Measurements from ENCODE around the gene ABCE1. TPM values are rescaled to one million over a fixed set of nuclear protein-coding genes. Genes with fewer than 3 reads are reported as not detected.

The ABCE1 gene
- total RNA-seq (ENCODE audit: low replicate concordance), result 62.1 and 77.9 TPM in 2 replicates
- long read RNA-seq, transcript ABCE1-201 (18 exons, 3,921 nt), result major isoform, 74 of 119 reads
- long read RNA-seq, partial matches to known transcripts, result 27 of 119 reads
- long read RNA-seq, other reads (novel, unspliced or antisense), result 17 of 119 reads

DNA sequence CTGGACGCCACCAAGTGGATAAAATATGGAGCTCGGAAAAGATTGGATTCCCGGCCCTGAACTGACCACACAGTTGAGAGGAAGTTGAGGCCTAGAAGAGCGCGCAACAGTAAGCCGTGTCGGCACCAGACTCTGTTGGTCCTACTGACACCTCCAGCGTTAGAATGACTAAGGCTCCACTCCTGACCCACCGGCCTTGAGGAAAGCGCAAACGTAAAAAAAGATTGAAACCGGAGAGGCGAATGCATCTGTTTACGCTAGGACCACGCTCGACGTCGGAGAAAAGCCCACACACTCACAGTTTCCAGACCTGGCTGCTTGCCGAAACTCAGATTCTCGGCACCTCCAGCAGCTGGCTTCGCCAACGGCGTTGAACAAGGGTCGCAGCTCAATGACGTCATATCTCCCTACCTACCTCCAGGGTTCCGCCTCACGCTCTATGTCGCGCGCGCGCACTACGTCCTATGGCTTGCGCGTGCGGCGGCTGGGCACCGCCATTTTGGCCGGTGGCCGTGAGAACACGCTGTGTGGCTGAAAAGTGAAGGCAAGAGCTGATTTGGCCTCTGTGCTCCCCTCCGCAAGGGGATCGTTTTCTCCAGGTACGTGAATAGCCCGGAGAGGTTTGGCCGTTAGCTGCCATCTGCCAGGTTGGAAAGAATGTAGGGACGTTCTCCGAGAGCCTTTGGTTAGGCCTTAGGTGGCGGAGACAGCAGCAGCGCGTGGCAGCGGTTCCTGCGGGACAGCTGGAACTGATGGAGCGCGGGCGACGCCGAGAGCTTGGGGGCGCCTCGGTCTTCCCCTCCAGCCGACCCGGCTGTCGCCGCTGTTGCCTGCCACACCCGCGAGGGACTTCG lies at the start of gene ABCE1, which contains the start of gene ANAPC10:
TSS of gene ABCE1 (plus strand) at position 491 of the 854 bp plus-strand sequence. CDS start 6,102 bp downstream, outside the sequence.
TSS of gene ANAPC10 (minus strand) at position 376 of the 854 bp plus-strand sequence. CDS start 2,097 bp downstream, outside the sequence.
- peak; percentile 47 for TF ChIP-seq CTCF (conservative IDR thresholded peaks at IDR 0.05)
- H3K9me3 Mint-ChIP-seq, result peaks cover 12% of the 10 kb centered on the region
- H3K4me1 Mint-ChIP-seq (ENCODE audit: unreplicated experiment), result peaks cover 3% of the 10 kb centered on the region
- no peaks in the 10 kb centered on the region for H3K27me3 Mint-ChIP-seq
- peak; percentile 96 for DNase-seq (ENCODE audit: extremely low spot score, unreplicated experiment)
- H3K27ac Mint-ChIP-seq, result peak within 1 kb of the TSS; percentile 100
- peak within 1 kb of the TSS; percentile 97 for H3K4me3 Mint-ChIP-seq
- H3K36me3 Mint-ChIP-seq, result peaks cover 26% of the 10 kb centered on the region

GRCh38 chr4:145048817-145049216 lies 49.3 kb upstream of the ABCE1 start:
- Mint-ChIP-seq H3K27ac (no peak overlapping the region), H3K4me3 (no peak overlapping the region), H3K27me3 (no peaks in the 10 kb centered on the region), H3K9me3 (no peaks in the 10 kb centered on the region), H3K4me1 (ENCODE audit: unreplicated experiment) (peaks cover 15% of the 10 kb centered on the region), H3K36me3 (peaks cover 13% of the 10 kb centered on the region)
- no peak for TF ChIP-seq CTCF (conservative IDR thresholded peaks at IDR 0.05)
- DNase-seq (ENCODE audit: extremely low spot score, unreplicated experiment), result no peak

GRCh38 chr4:145049241-145049640 lies 48.9 kb upstream of the ABCE1 start:
- TF ChIP-seq CTCF (conservative IDR thresholded peaks at IDR 0.05), result no peak
- H3K4me3 Mint-ChIP-seq, result no peak overlapping the region
- peaks cover 13% of the 10 kb centered on the region for H3K36me3 Mint-ChIP-seq
- H3K4me1 Mint-ChIP-seq (ENCODE audit: unreplicated experiment), result peaks cover 15% of the 10 kb centered on the region
- DNase-seq (ENCODE audit: extremely low spot score, unreplicated experiment), result no peak
- H3K9me3 Mint-ChIP-seq, result no peaks in the 10 kb centered on the region
- H3K27me3 Mint-ChIP-seq, result no peaks in the 10 kb centered on the region
- H3K27ac Mint-ChIP-seq, result no peak overlapping the region

- Mint-ChIP-seq H3K4me1 (ENCODE audit: unreplicated experiment) (no peaks in the 10 kb centered on the region), H3K27me3 (no peaks in the 10 kb centered on the region), H3K27ac (no peak overlapping the region), H3K4me3 (no peak overlapping the region), H3K36me3 (peaks cover 16% of the 10 kb centered on the region), H3K9me3 (no peaks in the 10 kb centered on the region)
- no peak for TF ChIP-seq CTCF (conservative IDR thresholded peaks at IDR 0.05)
- no peak for DNase-seq (ENCODE audit: extremely low spot score, unreplicated experiment)
Observed at GRCh38 chr4:145055533-145056257, 42.4 kb upstream of the ABCE1 start.

- no peaks in the 10 kb centered on the region for H3K9me3 Mint-ChIP-seq
- H3K36me3 Mint-ChIP-seq, result peaks cover 14% of the 10 kb centered on the region
- no peak for DNase-seq (ENCODE audit: extremely low spot score, unreplicated experiment)
- TF ChIP-seq CTCF (conservative IDR thresholded peaks at IDR 0.05), result no peak
- H3K4me3 Mint-ChIP-seq, result no peak overlapping the region
- H3K27ac Mint-ChIP-seq, result no peak overlapping the region
- peaks cover 5% of the 10 kb centered on the region for H3K4me1 Mint-ChIP-seq (ENCODE audit: unreplicated experiment)
- no peaks in the 10 kb centered on the region for H3K27me3 Mint-ChIP-seq
Observed at GRCh38 chr4:145056325-145057130, 41.6 kb upstream of the ABCE1 start.
